Hypothalamus (tissue), 51 donors: ENCODE results near the gene ADCY5.

Experiments
- DNase-seq, 51 donors: peaks; one replicate each; lab custom pipeline; 2025; lab: John Stamatoyannopoulos, UW

ADCY5 gene

GRCh38 chr3:123331651-123332050 is 117.2 kb downstream of the ADCY5 start:
- DNase-seq: no peak

DNA sequence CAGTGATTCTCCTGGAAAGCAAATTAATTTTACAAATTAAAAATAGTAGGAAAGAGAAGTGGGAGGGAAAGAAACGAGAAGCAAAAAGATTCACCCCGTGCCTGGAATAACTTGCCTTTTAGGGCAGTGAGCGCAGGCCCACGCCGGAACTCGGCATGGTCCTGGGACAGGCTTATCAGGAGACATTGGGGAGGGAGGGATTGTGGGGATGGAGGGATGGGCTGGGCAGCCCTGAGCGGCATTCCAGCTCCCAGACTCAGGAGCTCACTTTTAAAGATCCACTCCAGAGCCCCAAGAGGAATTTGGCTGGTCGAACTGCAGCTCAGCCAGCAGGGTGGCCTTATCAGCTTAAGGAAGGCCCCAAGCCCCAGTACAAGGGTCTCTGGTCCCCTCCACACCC is 117.9 kb downstream of the ADCY5 start:
- no peak for DNase-seq

GRCh38 chr3:123330441-123330991 is 118.4 kb downstream of the ADCY5 start:
- peak in 1 of 51 donors; percentile 13 for DNase-seq

- peak in 7 of 51 donors; percentile 9 to 37 (median 17) for DNase-seq
Observed at GRCh38 chr3:123329636-123330340, 119.1 kb downstream of the ADCY5 start.

DNA sequence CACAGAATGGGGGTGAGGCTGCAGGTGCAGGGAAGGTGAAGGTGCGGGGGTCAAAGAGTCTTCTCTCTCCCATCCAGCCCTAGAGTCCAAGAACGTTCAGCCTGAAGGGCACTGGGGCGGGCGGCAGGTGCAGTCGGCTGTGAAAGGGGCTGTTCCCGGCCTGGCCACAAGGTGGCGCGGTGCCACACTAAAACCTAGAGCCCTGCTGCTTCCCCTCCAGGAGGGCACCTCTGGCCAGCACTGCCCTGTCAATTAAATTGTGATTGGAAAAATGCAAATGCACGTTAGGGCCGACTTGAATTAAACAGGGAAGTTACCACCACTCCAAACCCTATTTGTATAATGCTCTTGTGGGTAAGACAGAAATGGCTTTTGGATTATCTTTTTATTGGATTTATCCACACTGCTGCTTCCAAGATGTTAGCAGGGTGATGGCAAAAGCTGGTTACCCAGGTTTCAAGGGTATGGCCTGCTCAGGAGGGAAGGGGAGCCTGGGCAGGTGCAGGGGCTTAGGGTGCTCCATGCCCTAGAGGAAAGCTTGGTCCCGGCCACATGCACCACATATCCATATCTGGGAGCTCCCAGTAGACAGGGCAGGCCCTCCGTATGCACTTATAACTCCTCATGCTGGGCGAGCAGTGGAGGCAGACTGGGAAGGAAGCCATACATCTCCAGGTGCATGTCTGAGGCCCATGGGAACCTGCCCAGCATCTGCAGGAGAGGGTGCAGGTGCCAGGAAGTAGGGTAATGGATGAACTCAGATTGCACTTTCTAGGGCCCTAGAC is 119.8 kb downstream of the ADCY5 start:
- peak in 49 of 51 donors; percentile 3 to 89 (median 61) for DNase-seq

GRCh38 chr3:123327956-123328850 is 120.7 kb downstream of the ADCY5 start:
- DNase-seq: no peak

DNA sequence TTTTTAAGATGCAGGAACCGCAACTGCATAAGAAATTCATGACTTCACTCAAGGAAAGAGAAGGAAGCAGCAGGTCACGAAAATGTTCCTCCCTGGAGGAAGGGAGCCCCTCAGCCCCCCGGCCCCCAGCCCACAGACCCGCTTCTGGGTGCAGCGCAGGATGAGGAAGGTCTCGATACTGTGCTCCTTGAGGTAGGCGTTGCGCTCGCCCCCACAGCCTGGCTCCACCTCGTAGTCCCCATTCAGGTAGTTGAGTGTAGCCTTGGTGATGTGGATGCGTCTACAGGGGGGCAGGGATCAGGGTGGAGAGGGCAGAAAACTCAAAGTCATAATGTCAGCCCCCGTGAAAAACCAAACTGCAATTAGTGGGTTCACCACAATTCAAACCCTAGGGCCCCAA is 121.4 kb downstream of the ADCY5 start:
- DNase-seq: peak in 1 of 51 donors; percentile 13

DNA sequence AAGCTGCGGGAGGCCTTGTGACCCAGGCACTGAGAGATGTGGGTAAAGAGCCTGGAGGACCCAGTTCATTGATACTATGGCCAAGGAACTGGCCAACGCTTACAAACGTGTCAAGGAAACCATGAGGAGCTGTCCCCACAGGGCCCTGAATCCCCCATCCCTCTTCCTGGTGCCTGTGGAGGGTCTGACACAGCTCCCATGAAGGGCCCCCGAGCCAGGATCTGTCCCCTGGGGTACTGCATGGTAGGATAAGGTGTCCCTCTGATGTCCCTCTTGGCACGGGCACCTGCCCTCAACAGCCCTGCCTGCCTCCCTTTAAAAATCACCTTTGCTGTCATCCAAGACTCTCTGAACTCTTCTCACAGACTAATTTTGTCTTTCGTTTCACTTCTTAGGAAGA is 122.4 kb downstream of the ADCY5 start:
- no peak for DNase-seq

- DNase-seq: no peak
Observed at GRCh38 chr3:123325766-123326256, 123.1 kb downstream of the ADCY5 start.

- DNase-seq: no peak
Observed at GRCh38 chr3:123324880-123325765, 123.8 kb downstream of the ADCY5 start.

DNA sequence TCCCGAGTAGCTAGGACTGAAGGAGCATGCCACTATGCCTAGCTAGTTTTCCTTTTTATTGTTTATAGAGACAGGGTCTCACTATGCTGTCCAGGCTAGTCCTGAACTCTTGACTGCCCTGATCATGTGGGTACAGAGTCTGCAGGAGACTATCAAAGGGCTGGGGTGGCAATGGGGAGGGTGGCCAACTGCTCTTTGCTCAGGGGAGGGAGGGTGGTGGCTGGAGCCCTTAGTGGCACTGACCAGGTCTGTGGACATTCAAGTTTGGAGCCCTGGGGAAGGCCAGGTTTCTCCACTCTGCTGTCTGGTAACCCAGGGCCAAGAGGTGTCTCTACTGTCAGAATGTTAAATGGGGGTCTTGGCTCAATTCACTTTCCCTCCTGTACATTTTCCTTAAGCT is 125.1 kb downstream of the ADCY5 start:
- no peak for DNase-seq

GRCh38 chr3:123322866-123323265 is 126.0 kb downstream of the ADCY5 start:
- no peak for DNase-seq

- DNase-seq: no peak
Observed at GRCh38 chr3:123321806-123322205, 127.1 kb downstream of the ADCY5 start.

- no peak for DNase-seq
Observed at GRCh38 chr3:123320221-123320620, 128.7 kb downstream of the ADCY5 start.

GRCh38 chr3:123319760-123320159 is 129.1 kb downstream of the ADCY5 start:
- no peak for DNase-seq

DNA sequence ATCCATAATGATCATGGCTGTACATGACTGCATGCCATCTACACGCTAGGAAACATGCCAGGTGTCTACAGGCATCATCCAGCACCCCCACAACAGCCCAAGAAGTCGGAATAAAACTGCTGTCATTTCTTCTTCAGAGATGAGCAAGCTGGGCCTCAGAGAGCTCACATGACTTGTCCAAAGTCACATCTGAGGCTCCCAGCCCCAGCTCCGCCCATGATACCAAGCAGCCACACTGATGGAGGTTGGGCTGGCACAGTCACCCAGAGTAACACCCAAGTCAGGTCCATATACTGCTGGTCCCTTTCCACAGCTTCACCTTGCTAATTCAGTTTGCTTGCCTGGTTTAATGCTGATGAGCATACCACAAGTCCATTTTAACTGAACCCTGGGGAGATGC is 130.5 kb downstream of the ADCY5 start:
- no peak for DNase-seq

GRCh38 chr3:123317716-123318115 is 131.2 kb downstream of the ADCY5 start:
- no peak for DNase-seq

DNA sequence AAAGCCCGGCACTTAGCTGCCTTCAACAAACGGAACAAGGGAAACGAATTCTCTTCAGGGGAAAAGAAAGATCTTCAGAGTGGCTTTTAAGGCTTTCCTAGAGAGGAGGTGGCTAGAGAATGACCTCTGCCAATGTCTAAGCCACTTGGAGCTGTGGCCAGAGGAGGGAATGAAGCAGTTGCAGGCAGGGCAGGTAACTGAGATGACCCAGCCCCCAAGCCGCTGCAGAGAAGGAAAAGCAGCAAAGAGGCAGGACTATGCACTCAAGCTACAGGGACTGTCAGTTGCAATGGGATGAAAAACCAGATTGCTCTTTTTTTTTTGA is 133.7 kb downstream of the ADCY5 start:
- DNase-seq: no peak

DNA sequence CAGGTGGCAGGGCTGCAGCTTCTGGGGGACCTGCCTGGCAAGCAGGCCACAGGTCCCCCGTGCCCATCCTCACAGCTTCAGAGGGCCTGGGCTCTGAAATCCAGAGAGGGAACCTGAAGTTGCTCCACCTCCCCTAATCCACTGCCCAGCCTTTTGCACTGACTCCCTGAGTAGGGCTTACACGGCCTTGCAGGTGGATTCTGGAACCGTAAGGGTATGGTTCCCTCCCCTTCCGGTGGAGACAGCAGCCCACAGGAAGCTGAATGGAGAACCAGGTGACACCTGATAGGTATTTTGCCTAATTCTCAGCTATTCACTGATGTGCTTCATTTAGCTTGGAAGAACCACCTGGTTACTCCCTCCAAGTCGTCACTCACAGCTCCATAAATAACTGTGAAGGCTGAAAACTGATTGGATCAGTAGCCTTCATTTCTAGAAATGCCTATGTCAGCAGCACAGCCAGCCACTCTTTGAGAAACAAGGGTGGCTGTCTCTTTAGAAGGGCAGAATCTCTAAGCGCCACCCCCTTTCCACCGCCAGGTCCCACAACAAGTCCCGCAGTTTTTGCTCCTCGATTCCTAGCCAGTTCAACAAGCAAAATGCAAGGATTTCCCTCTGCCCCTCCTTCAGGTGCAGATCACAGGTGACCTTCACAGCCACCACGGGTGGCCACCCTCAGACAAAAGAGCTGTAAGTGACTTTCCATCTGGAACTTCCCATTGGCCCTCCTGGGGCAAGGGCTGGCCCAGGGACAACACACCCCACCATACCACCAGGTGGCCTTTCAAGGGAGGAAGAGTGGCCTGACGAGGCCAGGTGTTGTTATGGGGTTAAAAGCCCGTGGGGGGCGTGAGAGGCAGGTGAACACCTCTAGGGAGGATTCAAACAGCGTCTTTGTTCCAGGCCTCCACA is 134.3 kb downstream of the ADCY5 start:
- no peak for DNase-seq
